SU-DHL-6 (cell line): ENCODE measurements around the gene PGAM2.

ENCODE experiments used
- EZH2phosphoT487 ChIP-seq: fragments of 200-600 bp; sonication (generic), shearing (Covaris generic); conservative IDR thresholded peaks from 2 replicates; pipeline ENCODE4 v1.6.1; 2018; ENCODE audit warnings: mild to moderate bottlenecking, antibody characterized with exemption, low read length, moderate library complexity, mixed read lengths
- TF ChIP-seq, protein P1 (sequence below): fragments of 200-600 bp; sonication (generic); IDR thresholded peaks from one replicate; pipeline ENCODE4 v1.5.1; 2017; ENCODE audit warnings: antibody characterized with exemption, mild to moderate bottlenecking, low read length, moderate library complexity; ENCODE audit not compliant: insufficient read depth, poor library complexity, severe bottlenecking

DNA sequence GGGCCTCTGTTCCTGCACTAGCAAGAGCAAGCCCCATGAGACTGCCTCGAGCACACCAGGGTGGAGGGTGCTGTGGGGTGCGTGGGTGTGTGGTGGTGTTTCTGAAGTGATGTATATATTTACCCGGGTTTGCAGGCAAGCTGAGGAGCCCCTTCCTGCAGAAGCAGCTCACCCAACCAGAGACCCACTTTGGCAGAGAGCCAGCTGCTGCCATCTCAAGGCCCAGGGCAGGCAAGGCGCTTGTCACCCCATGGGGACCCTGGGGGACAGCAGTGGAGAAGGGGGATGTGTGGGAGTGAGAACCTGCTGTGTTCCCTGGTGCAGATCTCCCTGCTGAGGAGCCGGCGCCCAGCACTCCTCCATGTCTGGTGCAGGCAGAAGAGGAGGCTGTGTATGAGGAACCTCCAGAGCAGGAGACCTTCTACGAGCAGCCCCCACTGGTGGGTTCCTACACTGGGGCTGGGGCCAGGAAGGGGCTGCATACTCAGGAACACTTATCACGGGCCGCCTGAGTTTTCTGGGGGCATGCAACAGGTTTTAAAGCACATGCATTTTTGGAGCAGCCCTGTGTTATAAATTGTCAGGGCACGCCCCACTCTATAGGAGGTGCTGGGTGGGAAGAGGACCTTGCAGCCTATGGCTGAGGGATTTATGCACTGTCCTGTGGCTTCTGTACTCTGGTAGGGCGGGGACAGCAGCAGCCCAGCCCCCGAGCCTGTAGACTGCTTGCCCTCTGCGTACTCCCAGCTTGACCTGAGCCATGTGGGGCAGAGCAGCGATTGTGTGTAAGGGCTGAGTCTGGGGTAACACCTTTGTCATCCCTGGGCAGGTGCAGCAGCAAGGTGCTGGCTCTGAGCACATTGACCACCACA, 5.9 kb downstream of the PGAM2 start:
- TF ChIP-seq, protein P1, sequence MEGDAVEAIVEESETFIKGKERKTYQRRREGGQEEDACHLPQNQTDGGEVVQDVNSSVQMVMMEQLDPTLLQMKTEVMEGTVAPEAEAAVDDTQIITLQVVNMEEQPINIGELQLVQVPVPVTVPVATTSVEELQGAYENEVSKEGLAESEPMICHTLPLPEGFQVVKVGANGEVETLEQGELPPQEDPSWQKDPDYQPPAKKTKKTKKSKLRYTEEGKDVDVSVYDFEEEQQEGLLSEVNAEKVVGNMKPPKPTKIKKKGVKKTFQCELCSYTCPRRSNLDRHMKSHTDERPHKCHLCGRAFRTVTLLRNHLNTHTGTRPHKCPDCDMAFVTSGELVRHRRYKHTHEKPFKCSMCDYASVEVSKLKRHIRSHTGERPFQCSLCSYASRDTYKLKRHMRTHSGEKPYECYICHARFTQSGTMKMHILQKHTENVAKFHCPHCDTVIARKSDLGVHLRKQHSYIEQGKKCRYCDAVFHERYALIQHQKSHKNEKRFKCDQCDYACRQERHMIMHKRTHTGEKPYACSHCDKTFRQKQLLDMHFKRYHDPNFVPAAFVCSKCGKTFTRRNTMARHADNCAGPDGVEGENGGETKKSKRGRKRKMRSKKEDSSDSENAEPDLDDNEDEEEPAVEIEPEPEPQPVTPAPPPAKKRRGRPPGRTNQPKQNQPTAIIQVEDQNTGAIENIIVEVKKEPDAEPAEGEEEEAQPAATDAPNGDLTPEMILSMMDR = no peak
- TF ChIP-seq EZH2phosphoT487 = no peak
